ENCODE results near the gene GATAD2A.

GATAD2A gene

GRCh38 chr19:19399733-19400433, 5.6 kb upstream of the GATAD2A start:
- H3K9ac ChIP-seq = no peak overlapping the region
- H2AFZ ChIP-seq (ENCODE audit: low read depth) = no peak overlapping the region
- peaks cover 27% of the 10 kb centered on the region for H3K4me1 ChIP-seq (ENCODE audit: low read depth, poor library complexity, severe bottlenecking)
- no peak for TF ChIP-seq CTCF (conservative IDR thresholded peaks at IDR 0.05; ENCODE audit: low read depth, low read length)
- no peak overlapping the region for H3K4me2 ChIP-seq
- peaks cover 14% of the 10 kb centered on the region; the same call in 1 of the 2 replicates for H3K79me2 ChIP-seq (ENCODE audit: insufficient read depth, low read depth)
- H3K27ac ChIP-seq = no peak overlapping the region
- H3K4me3 ChIP-seq (IDR thresholded peaks at IDR 0.05; ENCODE audit: insufficient read depth, low read depth, low read length) = no peak overlapping the region
- H4K20me1 ChIP-seq (ENCODE audit: insufficient read depth) = no peaks in the 10 kb centered on the region
- H3K27me3 ChIP-seq (ENCODE audit: insufficient read depth, low read depth) = no peaks in the 10 kb centered on the region
- H3K36me3 ChIP-seq (ENCODE audit: insufficient read depth) = no peaks in the 10 kb centered on the region

GRCh38 chr19:19402656-19403372, 2.7 kb upstream of the GATAD2A start:
- H4K20me1 ChIP-seq (ENCODE audit: insufficient read depth) = peaks cover 9% of the 10 kb centered on the region
- peaks cover 41% of the 10 kb centered on the region for H3K4me1 ChIP-seq (ENCODE audit: low read depth, poor library complexity, severe bottlenecking)
- H3K4me2 ChIP-seq = no peak overlapping the region
- no peak overlapping the region for H2AFZ ChIP-seq (ENCODE audit: low read depth)
- H3K27me3 ChIP-seq (ENCODE audit: insufficient read depth, low read depth) = no peaks in the 10 kb centered on the region
- no peak overlapping the region for H3K9ac ChIP-seq
- H3K79me2 ChIP-seq (ENCODE audit: insufficient read depth, low read depth) = peaks cover 17% of the 10 kb centered on the region
- no peak for TF ChIP-seq CTCF (conservative IDR thresholded peaks at IDR 0.05; ENCODE audit: low read depth, low read length)
- no peak overlapping the region for H3K4me3 ChIP-seq (IDR thresholded peaks at IDR 0.05; ENCODE audit: insufficient read depth, low read depth, low read length)
- no peaks in the 10 kb centered on the region for H3K36me3 ChIP-seq (ENCODE audit: insufficient read depth)
- H3K27ac ChIP-seq = no peak overlapping the region

GRCh38 chr19:19403373-19403901, 2.0 kb upstream of the GATAD2A start:
- Histone ChIP-seq H3K4me2 (peak overlapping the region; percentile 26; the same call in 1 of the 2 replicates), H2AFZ (ENCODE audit: low read depth) (no peak overlapping the region), H3K4me1 (ENCODE audit: low read depth, poor library complexity, severe bottlenecking) (peaks cover 46% of the 10 kb centered on the region), H3K4me3 (IDR thresholded peaks at IDR 0.05; ENCODE audit: insufficient read depth, low read depth, low read length) (no peak overlapping the region), H3K36me3 (ENCODE audit: insufficient read depth) (no peaks in the 10 kb centered on the region), H3K27me3 (ENCODE audit: insufficient read depth, low read depth) (no peaks in the 10 kb centered on the region), H4K20me1 (ENCODE audit: insufficient read depth) (peaks cover 10% of the 10 kb centered on the region), H3K79me2 (ENCODE audit: insufficient read depth, low read depth) (peaks cover 21% of the 10 kb centered on the region), H3K9ac (no peak overlapping the region), H3K27ac (no peak overlapping the region)
- TF ChIP-seq CTCF (conservative IDR thresholded peaks at IDR 0.05; ENCODE audit: low read depth, low read length) = no peak

- Histone ChIP-seq H3K27me3 (ENCODE audit: insufficient read depth, low read depth) (no peaks in the 10 kb centered on the region), H3K79me2 (ENCODE audit: insufficient read depth, low read depth) (peaks cover 47% of the 10 kb centered on the region), H3K36me3 (ENCODE audit: insufficient read depth) (no peaks in the 10 kb centered on the region), H3K9ac (peak overlapping the region; percentile 76), H2AFZ (ENCODE audit: low read depth) (no peak overlapping the region), H4K20me1 (ENCODE audit: insufficient read depth) (peaks cover 27% of the 10 kb centered on the region), H3K27ac (peak overlapping the region; percentile 35; the same call in 1 of the 2 replicates), H3K4me2 (peak overlapping the region; percentile 92), H3K4me3 (IDR thresholded peaks at IDR 0.05; ENCODE audit: insufficient read depth, low read depth, low read length) (no peak overlapping the region), H3K4me1 (ENCODE audit: low read depth, poor library complexity, severe bottlenecking) (peaks cover 46% of the 10 kb centered on the region)
- TF ChIP-seq CTCF (conservative IDR thresholded peaks at IDR 0.05; ENCODE audit: low read depth, low read length) = no peak
Measured at GRCh38 chr19:19405971-19406877, 749 bp downstream of the GATAD2A start.
